GM12878 (cell line): Measurements from ENCODE around the gene FNDC3B.

Experiments
- CTCF ChIP-seq, 3 experiments: IDR thresholded peaks in 2 of 3; conservative IDR thresholded peaks in 1 of 3; 2 replicates each; pipeline ENCODE4 v1.5.1; 2011; ENCODE audit warnings: low read depth in 3 of 3, low read length in 3 of 3, mild to moderate bottlenecking in 3 of 3, control low read depth in 2 of 3, moderate library complexity in 2 of 3, inconsistent platforms in 1 of 3, mixed read lengths in 1 of 3; ENCODE audit not compliant: control insufficient read depth in 2 of 3, insufficient read depth in 1 of 3; ENCODE audit errors: extremely low read depth in 1 of 3
- EGR1 ChIP-seq, 2 experiments: IDR thresholded peaks; 1 replicate in 1 of 2; 2 replicates in 1 of 2; pipeline ENCODE4 v1.6.1; 2011 to 2012; ENCODE audit warnings: low read depth in 2 of 2, low read length in 2 of 2, borderline replicate concordance in 1 of 2, mild to moderate bottlenecking in 1 of 2, moderate library complexity in 1 of 2
- JUND ChIP-seq: IDR thresholded peaks from 2 replicates; pipeline ENCODE4 v1.6.1; 2012; ENCODE audit warnings: low read depth, mild to moderate bottlenecking, low read length, improper control_type of control experiment, moderate library complexity
- KDM1A ChIP-seq: fragments of 200-600 bp; sonication (generic); IDR thresholded peaks from 2 replicates; pipeline ENCODE4 v1.6.1; 2016; ENCODE audit warnings: borderline replicate concordance
- MAX ChIP-seq: IDR thresholded peaks from 2 replicates; pipeline ENCODE4 v1.6.1; 2012; ENCODE audit warnings: low read depth, low read length, improper control_type of control experiment
- MLLT1 ChIP-seq: fragments of 450-650 bp; IDR thresholded peaks from 2 replicates; pipeline ENCODE4 v1.6.1; 2016; ENCODE audit warnings: mild to moderate bottlenecking
- NFYA ChIP-seq: IDR thresholded peaks from 2 replicates; pipeline ENCODE4 v1.6.1; 2011; ENCODE audit warnings: low read depth, mild to moderate bottlenecking, low read length, improper control_type of control experiment, borderline replicate concordance
- NR2C1 ChIP-seq: fragments of 450-650 bp; IDR thresholded peaks from 2 replicates; pipeline ENCODE4 v1.6.1; 2017; ENCODE audit warnings: antibody characterized with exemption, mild to moderate bottlenecking, moderate library complexity
- RCOR1 ChIP-seq: conservative IDR thresholded peaks from 2 replicates; pipeline ENCODE4 v1.6.1; 2012; ENCODE audit warnings: low read depth, low read length, improper control_type of control experiment
- SIX5 ChIP-seq: IDR thresholded peaks from 2 replicates; pipeline ENCODE4 v1.6.1; 2011; ENCODE audit warnings: mild to moderate bottlenecking, low read depth, low read length, moderate library complexity; ENCODE audit not compliant: severe bottlenecking
- SRF ChIP-seq, 2 experiments: IDR thresholded peaks; 2 replicates each; pipeline ENCODE4 v1.6.1; 2011; ENCODE audit warnings: low read depth in 2 of 2, low read length in 2 of 2, mild to moderate bottlenecking in 1 of 2, moderate library complexity in 1 of 2
- TAF1 ChIP-seq: IDR thresholded peaks from 2 replicates; pipeline ENCODE4 v1.6.1; 2011; ENCODE audit warnings: mild to moderate bottlenecking, low read depth, low read length, borderline replicate concordance

- TF ChIP-seq SIX5: no peak
- TF ChIP-seq KDM1A: no peak
- TF ChIP-seq RCOR1: no peak
- TF ChIP-seq NFYA: no peak
- no peak for TF ChIP-seq CTCF (IDR thresholded peaks at IDR 0.05 in 2 of 3, conservative IDR thresholded peaks at IDR 0.05 in 1 of 3; ENCODE audit: control insufficient read depth in 2 of 3, extremely low read depth in 1 of 3, insufficient read depth in 1 of 3, low read depth in 3 of 3, low read length in 3 of 3)
- TF ChIP-seq JUND: no peak
- no peak for TF ChIP-seq MLLT1
- TF ChIP-seq TAF1: no peak
- no peak for TF ChIP-seq MAX
- no peak for TF ChIP-seq NR2C1
- no peak for TF ChIP-seq EGR1 (IDR thresholded peaks at IDR 0.05; ENCODE audit: borderline replicate concordance in 1 of 2, low read depth in 2 of 2, low read length in 2 of 2)
- no peak for TF ChIP-seq SRF (IDR thresholded peaks at IDR 0.05; ENCODE audit: low read depth in 2 of 2, low read length in 2 of 2)
Measured at GRCh38 chr3:172074586-172074985, 35.2 kb downstream of the FNDC3B start.
